Tibial nerve (tissue), 4 donors: Measurements from ENCODE around the gene DAZAP1. TPM values are rescaled to one million over a fixed set of nuclear protein-coding genes. Genes with fewer than 3 reads are reported as not detected.

ENCODE experiments used
- DNase-seq, 2 donors: peaks; one replicate each; pipeline ENCODE4 v3.0.0-alpha.2; 2019; ENCODE audit warnings: low spot score in 2 of 2
- H3K27ac ChIP-seq, 4 donors: fragments of 200-600 bp; sonication (generic) in 3 of 4; one replicate each; pipeline ENCODE4 v1.5.1; 2017 to 2019; ENCODE audit warnings: mild to moderate bottlenecking in 1 of 4
- H3K27me3 ChIP-seq, 2 donors: fragments of 200-600 bp; sonication (generic) in 1 of 2; one replicate each; pipeline versions ENCODE4 v1.5.1 to v1.6.0; 2017 to 2019
- H3K36me3 ChIP-seq, 3 donors: fragments of 200-600 bp; sonication (generic); one replicate each; pipeline ENCODE4 v1.5.1; 2018 to 2019
- H3K4me1 ChIP-seq, 4 donors: fragments of 200-600 bp; sonication (generic) in 3 of 4; one replicate each; pipeline ENCODE4 v1.5.1; 2017 to 2019
- H3K4me3 ChIP-seq, 4 donors: fragments of 200-600 bp; sonication (generic) in 3 of 4; one replicate each; pipeline ENCODE4 v1.5.1; 2017 to 2019; ENCODE audit warnings: mild to moderate bottlenecking in 1 of 4, moderate library complexity in 1 of 4
- H3K9me3 ChIP-seq, 4 donors: fragments of 200-600 bp; sonication (generic) in 3 of 4; one replicate each; pipeline ENCODE4 v1.5.1; 2017 to 2019
- CTCF ChIP-seq, 5 experiments: fragments of 200-600 bp in 3 of 5; fragments of 450-650 bp in 2 of 5; sonication (generic) in 3 of 5; IDR thresholded peaks; one replicate each; pipeline ENCODE4 v1.5.1; 2016 to 2019; ENCODE audit warnings: antibody characterized with exemption in 5 of 5, mild to moderate bottlenecking in 3 of 5, moderate library complexity in 2 of 5
- EP300 ChIP-seq, 2 donors: sonication (generic); formaldehyde crosslinking; IDR thresholded peaks; one replicate each; pipeline ENCODE4 v1.6.1; 2017; ENCODE audit warnings: antibody characterized with exemption in 2 of 2, mild to moderate bottlenecking in 1 of 2
- POLR2A ChIP-seq, 2 donors: fragments of 450-650 bp; IDR thresholded peaks; one replicate each; pipeline ENCODE4 v1.6.1; 2017; ENCODE audit warnings: antibody characterized with exemption in 2 of 2, mild to moderate bottlenecking in 2 of 2, moderate library complexity in 2 of 2
- WGBS, 2 donors: methylation state at CpG; one replicate each; pipeline ENCODE4 v1.1.5; 2018; 5-methylcytosine and 5-hydroxymethylcytosine counted together
- total RNA-seq, 4 donors: library from RNA; depleted of rRNA; stranded (reverse); fragments of >200 nt; gene quantifications; one replicate each; pipeline ENCODE4 v1.1.0, GENCODE V29; 2016

DAZAP1 gene
- total RNA-seq, 4 donors from 2014 or later = 34.3 to 68.4 (median 61.0) TPM

- TF ChIP-seq EP300 (IDR thresholded peaks at IDR 0.05) (no peak), CTCF (IDR thresholded peaks at IDR 0.05) (no peak), POLR2A (IDR thresholded peaks at IDR 0.05) (no peak)
- Histone ChIP-seq H3K27ac (no peak overlapping the region), H3K4me1 (peaks cover 0 to 10% (median 3%) of the 10 kb centered on the region in 4 donors), H3K27me3 (no peaks in the 10 kb centered on the region), H3K9me3 (no peaks in the 10 kb centered on the region), H3K4me3 (no peak overlapping the region), H3K36me3 (peaks cover 0 to 52% (median 0%) of the 10 kb centered on the region in 3 donors)
- WGBS, 2 donors = 94 to 98% methylated on average over 23 to 25 of the region's 43 CpGs
- no peak for DNase-seq
These were observed 30.0 kb upstream of the DAZAP1 start for GRCh38 chr19:1377176-1377964.

DNA sequence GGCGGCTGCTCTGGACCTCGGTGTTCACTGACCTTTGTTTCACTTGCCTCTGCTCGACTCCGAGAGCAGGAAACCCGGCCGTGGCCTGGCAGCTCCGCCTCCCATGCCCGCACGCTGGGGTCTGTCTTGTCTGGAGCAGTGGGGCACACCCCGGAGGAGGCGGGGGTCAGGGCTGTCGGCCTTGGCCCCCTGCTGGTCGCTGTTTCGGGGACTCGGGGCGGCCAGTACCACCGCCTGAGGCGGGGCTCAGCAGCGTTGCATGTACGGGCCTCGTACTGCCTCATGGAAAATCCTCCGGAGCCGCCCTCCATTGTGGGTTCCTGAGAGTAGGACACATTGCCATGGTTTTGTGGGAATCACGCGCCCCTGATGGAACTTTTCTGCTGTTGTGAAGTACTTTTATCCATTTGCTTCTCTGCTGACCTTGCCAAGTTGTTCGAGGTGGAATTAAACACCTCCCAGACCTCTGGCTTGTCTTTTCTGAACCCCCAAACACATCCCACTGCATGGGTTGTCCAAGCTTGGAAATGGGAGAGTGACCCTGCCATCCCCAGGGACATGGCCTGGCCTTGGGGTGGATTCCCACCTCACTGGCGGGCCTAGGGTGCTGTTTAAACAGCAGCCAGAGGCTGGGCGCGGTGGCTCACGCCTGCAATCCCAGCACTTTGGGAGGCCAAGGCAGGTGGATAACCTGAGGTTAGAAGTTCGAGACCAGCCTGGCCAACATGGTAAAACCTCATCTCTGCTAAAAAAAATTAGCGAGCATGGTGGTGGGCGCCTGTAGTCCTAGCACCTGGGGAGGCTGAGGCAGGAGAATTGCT lies 29.2 kb upstream of the DAZAP1 start:
- peaks cover 0 to 7% (median 3%) of the 10 kb centered on the region in 4 donors for H3K4me1 ChIP-seq
- no peak overlapping the region for H3K4me3 ChIP-seq
- TF ChIP-seq CTCF (IDR thresholded peaks at IDR 0.05) (peak in 1 of 5 experiments; percentile 20), EP300 (IDR thresholded peaks at IDR 0.05) (no peak)
- H3K27me3 ChIP-seq = no peaks in the 10 kb centered on the region
- DNase-seq = no peak
- H3K27ac ChIP-seq = no peak overlapping the region
- no peaks in the 10 kb centered on the region for H3K9me3 ChIP-seq
- H3K36me3 ChIP-seq = peaks cover 0 to 44% (median 0%) of the 10 kb centered on the region in 3 donors
- 82 to 83% methylated on average over 25 to 26 of the region's 33 CpGs for WGBS, 2 donors

GRCh38 chr19:1379126-1379905 lies 28.1 kb upstream of the DAZAP1 start:
- TF ChIP-seq POLR2A (IDR thresholded peaks at IDR 0.05) = no peak
- no peak for TF ChIP-seq CTCF (IDR thresholded peaks at IDR 0.05)
- no peak for TF ChIP-seq EP300 (IDR thresholded peaks at IDR 0.05)
- H3K4me3 ChIP-seq = no peak overlapping the region
- no peaks in the 10 kb centered on the region for H3K9me3 ChIP-seq
- H3K27me3 ChIP-seq = no peaks in the 10 kb centered on the region
- H3K4me1 ChIP-seq = peaks cover 0 to 9% (median 5%) of the 10 kb centered on the region in 4 donors
- no peak overlapping the region for H3K27ac ChIP-seq
- no peak for DNase-seq
- peaks cover 0 to 33% (median 0%) of the 10 kb centered on the region in 3 donors for H3K36me3 ChIP-seq
- WGBS, 2 donors = 66 to 78% methylated on average over 15 to 25 of the region's 27 CpGs

GRCh38 chr19:1379961-1380489 lies 27.4 kb upstream of the DAZAP1 start:
- WGBS, 2 donors = 68 to 71% methylated on average over 12 of the region's 12 CpGs
- DNase-seq = no peak
- Histone ChIP-seq H3K27me3 (no peaks in the 10 kb centered on the region), H3K27ac (no peak overlapping the region), H3K36me3 (peaks cover 0 to 28% (median 0%) of the 10 kb centered on the region in 3 donors), H3K9me3 (no peaks in the 10 kb centered on the region), H3K4me1 (peaks cover 0 to 16% (median 12%) of the 10 kb centered on the region in 4 donors), H3K4me3 (no peak overlapping the region)
- no peak for TF ChIP-seq CTCF (IDR thresholded peaks at IDR 0.05)
- no peak for TF ChIP-seq POLR2A (IDR thresholded peaks at IDR 0.05)
- no peak for TF ChIP-seq EP300 (IDR thresholded peaks at IDR 0.05)
